K562 (cell line): Measurements from ENCODE around the gene NIPAL4. TPM values are rescaled to one million over a fixed set of nuclear protein-coding genes. Genes with fewer than 3 reads are reported as not detected.

Experiments used
- ATAC-seq: fragments of 200-7000 bp; cut with Tn5 transposase; 3 replicates; pipeline ENCODE4 v1.9.1; 2020; ENCODE audit warnings: moderate library complexity
- BruUV-seq: library from RNA; stranded (reverse); fragments of 400-500 nt; replicated peaks from 2 replicates; lab custom pipeline; 2021; lab: Mats Ljungman, UMichigan
- CTCF ChIA-PET: fragments of 300-600 bp; formaldehyde crosslinking; extraction: SDS; loops from one replicate; lab custom pipeline; 2021; ENCODE audit warnings: low intra/inter-chr PET ratio; lab: Yijun Ruan, JAX
- POLR2A ChIA-PET: fragments of 300-600, 350-650 bp; sonication (Branson Sonifier 250); formaldehyde crosslinking; extraction: SDS; loops from one replicate; lab custom pipeline; 2021; ENCODE audit warnings: antibody characterized with exemption, inconsistent platforms; lab: Yijun Ruan, JAX
- DNase-seq, 4 experiments: peaks; one replicate each; pipeline versions ENCODE4 v3.0.0 to v3.0.0-alpha.2; 2011 to 2018; ENCODE audit warnings: low spot score in 3 of 4, mixed read lengths in 3 of 4; ENCODE audit errors: extremely low read depth in 1 of 4
- FAIRE-seq: peaks from 2 replicates; lab custom pipeline; 2011; peaks lifted over from hg19 to GRCh38; lab: Jason Lieb, UNC
- H2AFZ ChIP-seq: 2 replicates; pipeline ENCODE4 v1.6.0; 2011; ENCODE audit warnings: low read depth, low read length, control low read depth, inconsistent platforms
- H3K27ac ChIP-seq: fragments of 200-600 bp; 3 replicates; pipeline ENCODE4 v1.8.0; 2011; ENCODE audit warnings: low read depth, mild to moderate bottlenecking, control low read depth, inconsistent platforms, low read length, moderate library complexity, mixed read lengths; ENCODE audit errors: extremely low read depth
- H3K27me3 ChIP-seq, 2 experiments: fragments of 300-600 bp in 1 of 2; 2 replicates in 1 of 2; 3 replicates in 1 of 2; pipeline versions ENCODE4 v1.6.0 to v1.8.0; 2011; ENCODE audit warnings: inconsistent platforms in 2 of 2, low read length in 2 of 2, mild to moderate bottlenecking in 1 of 2, mixed read lengths in 1 of 2, moderate library complexity in 1 of 2; ENCODE audit not compliant: control insufficient read depth in 2 of 2, insufficient read depth in 2 of 2
- H3K36me3 ChIP-seq: fragments of 300-600 bp; 3 replicates; pipeline ENCODE4 v1.8.0; 2011; ENCODE audit warnings: mild to moderate bottlenecking, low read length, inconsistent platforms; ENCODE audit not compliant: control insufficient read depth, insufficient read depth
- H3K4me1 ChIP-seq, 2 experiments: fragments of 200-600 bp in 1 of 2; replicated peaks in 1 of 2; 2 replicates in 1 of 2; 3 replicates in 1 of 2; pipeline versions ENCODE4 v1.5.1 to v1.8.0; 2011; ENCODE audit warnings: inconsistent platforms in 2 of 2, low read length in 2 of 2, mild to moderate bottlenecking in 1 of 2, mixed read lengths in 1 of 2, moderate library complexity in 1 of 2; ENCODE audit not compliant: control insufficient read depth in 2 of 2, insufficient read depth in 2 of 2
- H3K4me2 ChIP-seq: 2 replicates; pipeline ENCODE4 v1.6.1; 2011; ENCODE audit warnings: low read length, control low read depth, inconsistent platforms, mixed read lengths; ENCODE audit not compliant: insufficient read depth
- H3K4me3 ChIP-seq: fragments of 200-600 bp; sonication (generic), shearing (Covaris generic); 2 replicates; pipeline ENCODE4 v1.5.1; 2016; ENCODE audit warnings: control low read depth, inconsistent platforms
- H3K79me2 ChIP-seq: fragments of 200-600 bp; 3 replicates; pipeline ENCODE4 v1.8.0; 2011; ENCODE audit warnings: low read length, inconsistent platforms; ENCODE audit not compliant: control insufficient read depth, insufficient read depth
- H3K9ac ChIP-seq, 2 experiments: 2 replicates each; pipeline versions ENCODE4 v1.6.0 to v1.6.1; 2011; ENCODE audit warnings: low read depth in 2 of 2, low read length in 2 of 2, control low read depth in 1 of 2, inconsistent platforms in 1 of 2, mild to moderate bottlenecking in 1 of 2, mixed read lengths in 1 of 2; ENCODE audit not compliant: insufficient read depth in 1 of 2
- H3K9me1 ChIP-seq: one replicate; pipeline ENCODE4 v1.6.0; 2011; ENCODE audit warnings: inconsistent platforms, mild to moderate bottlenecking, low read length, moderate library complexity; ENCODE audit not compliant: control insufficient read depth, insufficient read depth
- H3K9me3 ChIP-seq: replicated peaks from 2 replicates; pipeline ENCODE4 v1.5.1; 2011; ENCODE audit warnings: low read depth, low read length, inconsistent platforms; ENCODE audit not compliant: control insufficient read depth, insufficient read depth
- H4K20me1 ChIP-seq: replicated peaks from 2 replicates; pipeline ENCODE4 v1.6.1; 2011; ENCODE audit warnings: low read length, inconsistent platforms, mixed read lengths; ENCODE audit not compliant: control insufficient read depth, insufficient read depth
- DNMT1 ChIP-seq: fragments of 450-650 bp; IDR thresholded peaks from 2 replicates; pipeline ENCODE4 v1.6.1; 2016; ENCODE audit warnings: antibody characterized with exemption, mild to moderate bottlenecking
- ZNF384 ChIP-seq: IDR thresholded peaks from 2 replicates; pipeline ENCODE4 v1.6.1; 2012; ENCODE audit warnings: low read depth, low read length, improper control_type of control experiment
- WGBS: fragments of 100-300 bp; shearing (Covaris generic); methylation state at CpG from one replicate; pipeline ENCODE4 v1.1.6; 2016; ENCODE audit warnings: low coverage, mixed read lengths; ENCODE audit not compliant: insufficient coverage; ENCODE audit errors: missing lambda C conversion rate; 5-methylcytosine and 5-hydroxymethylcytosine counted together
- in situ Hi-C: fragments of 300-500 bp; cut with MboI; formaldehyde crosslinking; loops from 4 replicates; pipeline ENCODE4 v1.15.0; 2018; ENCODE audit warnings: inconsistent platforms, mixed read lengths
- intact Hi-C: fragments of 100-400 bp; cut with micrococcal nuclease; formaldehyde crosslinking; loops from 2 replicates; pipeline ENCODE4 v1.14.2; 2022
- polyA plus RNA-seq, 8 experiments: library from polyadenylated mRNA; depleted of rRNA in 4 of 8; stranded (reverse) in 5 of 8; unstranded in 3 of 8; fragments of >200 nt; fragmentation: Nextera tagmentation in 2 of 8; fragmentation: Illumina TruSeq in 1 of 8; extraction: Ambion mirVana in 2 of 8; extraction: Trizol in 1 of 8; gene quantifications; 2 replicates each; pipeline versions ENCODE4 v1.2.1 to v1.2.3, GENCODE V29; 2011 to 2014; ENCODE audit warnings: inconsistent platforms in 1 of 8, missing spikeins in 1 of 8
- total RNA-seq, 7 experiments: library from RNA; depleted of rRNA in 6 of 7; stranded (reverse); fragments of >200 nt in 6 of 7; fragmentation: Illumina TruSeq in 2 of 7; extraction: Trizol in 2 of 7; gene quantifications; 2 replicates each; pipeline versions ENCODE4 v1.2.1 to v1.2.3, GENCODE V29; 2011 to 2021; ENCODE audit warnings: low replicate concordance in 1 of 7
- TF ChIP-seq, protein P1 (sequence below): sonication (generic); formaldehyde crosslinking; IDR thresholded peaks from 2 replicates; pipeline ENCODE4 v1.8.0; 2022; ENCODE audit warnings: missing genetic modification reagents, mild to moderate bottlenecking, borderline replicate concordance

The NIPAL4 gene
- total and polyA plus RNA-seq, 9 of the 15 experiments (the other 6 are each of a cell fraction or from before 2014, with no cell fraction given) = not detected

DNA sequence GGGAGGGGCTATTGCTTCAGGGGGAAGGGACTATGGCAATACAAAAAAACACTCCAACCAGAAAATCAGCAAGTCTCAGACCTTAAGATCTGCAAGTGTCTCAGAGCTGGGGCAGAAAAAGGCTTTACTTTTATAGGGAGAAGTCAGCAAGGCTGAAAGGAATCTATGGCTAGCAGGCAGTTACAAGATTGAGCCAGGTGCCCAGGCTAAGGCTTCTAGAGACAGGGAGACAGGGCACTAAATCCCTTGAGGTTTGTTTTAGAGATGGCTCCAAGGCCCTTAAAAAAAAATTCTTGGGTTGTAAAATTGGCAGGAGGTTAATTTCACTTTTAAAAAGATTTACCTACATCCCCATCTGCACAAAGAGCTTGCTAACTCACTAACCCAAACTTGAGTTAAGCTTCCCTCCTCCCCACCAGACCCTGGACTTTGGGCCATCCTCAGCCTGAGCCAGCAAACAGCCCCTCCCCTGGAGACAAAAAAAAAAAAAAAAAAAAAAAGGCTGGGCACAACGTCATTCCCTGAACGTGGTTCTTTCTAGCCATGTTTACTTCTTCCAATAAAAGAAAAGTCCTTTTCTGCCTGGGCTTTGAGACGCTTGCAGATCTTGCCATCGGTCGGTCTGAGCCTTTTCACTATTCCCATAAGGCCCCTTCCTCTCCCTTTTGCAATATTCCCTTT is 17.9 kb downstream of the NIPAL4 start:
- no peak overlapping the region for H3K9ac ChIP-seq
- POLR2A ChIA-PET = interaction anchor here (0.7 kb wide), 1 partner anchor 227 kb away, joined by 4 read pairs; no protein-coding TSS in a partner anchor
- ATAC-seq = no peak
- H3K27ac ChIP-seq = no peak overlapping the region
- no peak overlapping the region for H2AFZ ChIP-seq
- WGBS = 3% methylated on average over 5 of the region's 5 CpGs
- H3K4me1 ChIP-seq = no peaks in the 10 kb centered on the region; a peak in 1 of 5 replicates
- no peaks in the 10 kb centered on the region for H3K9me3 ChIP-seq
- in situ Hi-C loops (loop anchor here (5.0 to 10.0 kb wide), 2 partner anchors 136 to 233 kb away; no protein-coding TSS in a partner anchor), intact Hi-C loops (loop anchor here (1.0 to 5.0 kb wide), 7 partner anchors 45 to 329 kb away; partner anchors contain the start of gene LSM11)
- CTCF ChIA-PET = interaction anchor here (0.6 to 2.1 kb wide), 4 partner anchors 46 to 264 kb away, joined by 3 to 12 read pairs (median 8); no protein-coding TSS in a partner anchor
- no peaks in the 10 kb centered on the region for H4K20me1 ChIP-seq
- no peaks in the 10 kb centered on the region for H3K9me1 ChIP-seq
- no peaks in the 10 kb centered on the region for H3K36me3 ChIP-seq
- H3K79me2 ChIP-seq = no peaks in the 10 kb centered on the region
- H3K27me3 ChIP-seq = peaks cover 0 to 25% of the 10 kb centered on the region in 2 experiments; a peak in 3 of 5 replicates
- no peak overlapping the region for H3K4me3 ChIP-seq
- TF ChIP-seq, protein P1, sequence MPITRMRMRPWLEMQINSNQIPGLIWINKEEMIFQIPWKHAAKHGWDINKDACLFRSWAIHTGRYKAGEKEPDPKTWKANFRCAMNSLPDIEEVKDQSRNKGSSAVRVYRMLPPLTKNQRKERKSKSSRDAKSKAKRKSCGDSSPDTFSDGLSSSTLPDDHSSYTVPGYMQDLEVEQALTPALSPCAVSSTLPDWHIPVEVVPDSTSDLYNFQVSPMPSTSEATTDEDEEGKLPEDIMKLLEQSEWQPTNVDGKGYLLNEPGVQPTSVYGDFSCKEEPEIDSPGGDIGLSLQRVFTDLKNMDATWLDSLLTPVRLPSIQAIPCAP = no peak
- TF ChIP-seq DNMT1 (no peak), ZNF384 (peak; percentile 77)
- TF ChIP-seq, all 486 proteins: peak for 1
- no peak for DNase-seq
- no peak for FAIRE-seq
- H3K4me2 ChIP-seq = no peak overlapping the region
- no TSS peak for BruUV-seq
